ENCODE measurements around the gene NRGN. TPM values are rescaled to one million over a fixed set of nuclear protein-coding genes. Genes with fewer than 3 reads are reported as not detected.
A peak's percentile ranks its signal among the peaks of the same experiment; 100 is the strongest.

The NRGN gene
- total RNA-seq, 1 experiment from 2014 or later, result 15.5 TPM

GRCh38 chr11:124699547-124699946, 40.2 kb upstream of the NRGN start:
- ATAC-seq (no peak), DNase-seq (no peak)
- BruUV-seq (replicated peaks), result no TSS peak
- Histone ChIP-seq H3K4me1 (ENCODE audit: insufficient read depth, low read length) (no peaks in the 10 kb centered on the region), H3F3A (ENCODE audit: low read length, unreplicated experiment) (no peaks in the 10 kb centered on the region), H3K79me2 (ENCODE audit: low read length) (no peaks in the 10 kb centered on the region), H3K36me3 (ENCODE audit: low read depth, low read length) (no peaks in the 10 kb centered on the region), H3K9me3 (ENCODE audit: low read length) (no peaks in the 10 kb centered on the region), H3K27me3 (ENCODE audit: low read length) (peaks cover 9% of the 10 kb centered on the region), H2AFZ (ENCODE audit: low read length) (no peak overlapping the region), H3K27ac (ENCODE audit: low read length) (no peak overlapping the region), H3K9me2 (replicated peaks; ENCODE audit: low read length) (no peaks in the 10 kb centered on the region), H4K20me1 (ENCODE audit: low read length) (no peaks in the 10 kb centered on the region), H3K4me3 (ENCODE audit: low read length) (no peak overlapping the region), H3K9ac (ENCODE audit: low read length) (no peak overlapping the region), H3K4me2 (ENCODE audit: low read length) (no peak overlapping the region)
- intact Hi-C loops (cut with micrococcal nuclease), result no loop called here
- TF ChIP-seq EZH2 (IDR thresholded peaks at IDR 0.05; ENCODE audit: low read length, unreplicated experiment) (no peak), EZH2phosphoT487 (IDR thresholded peaks at IDR 0.05; ENCODE audit: borderline replicate concordance, low read length) (no peak), CTCF (conservative IDR thresholded peaks at IDR 0.05; ENCODE audit: low read depth, low read length) (no peak)
- POLR2A ChIA-PET (ENCODE audit: unreplicated experiment), result no interaction called here
- CTCF ChIA-PET, result no interaction called here

GRCh38 chr11:124700028-124700427, 39.7 kb upstream of the NRGN start:
- CTCF ChIA-PET, result no interaction called here
- DNase-seq (no peak), ATAC-seq (no peak)
- Histone ChIP-seq H4K20me1 (ENCODE audit: low read length) (no peaks in the 10 kb centered on the region), H2AFZ (ENCODE audit: low read length) (no peak overlapping the region), H3F3A (ENCODE audit: low read length, unreplicated experiment) (no peaks in the 10 kb centered on the region), H3K9me2 (replicated peaks; ENCODE audit: low read length) (no peaks in the 10 kb centered on the region), H3K36me3 (ENCODE audit: low read depth, low read length) (no peaks in the 10 kb centered on the region), H3K4me1 (ENCODE audit: insufficient read depth, low read length) (no peaks in the 10 kb centered on the region), H3K4me3 (ENCODE audit: low read length) (no peak overlapping the region), H3K9me3 (ENCODE audit: low read length) (no peaks in the 10 kb centered on the region), H3K27ac (ENCODE audit: low read length) (no peak overlapping the region), H3K4me2 (ENCODE audit: low read length) (no peak overlapping the region), H3K27me3 (ENCODE audit: low read length) (peaks cover 9% of the 10 kb centered on the region), H3K9ac (ENCODE audit: low read length) (no peak overlapping the region), H3K79me2 (ENCODE audit: low read length) (no peaks in the 10 kb centered on the region)
- POLR2A ChIA-PET (ENCODE audit: unreplicated experiment), result interaction anchor here (0.6 kb wide), 1 partner anchor 10 kb away, joined by 13 read pairs; no protein-coding TSS in a partner anchor
- TF ChIP-seq CTCF (conservative IDR thresholded peaks at IDR 0.05; ENCODE audit: low read depth, low read length) (no peak), EZH2phosphoT487 (IDR thresholded peaks at IDR 0.05; ENCODE audit: borderline replicate concordance, low read length) (no peak)
- intact Hi-C loops (cut with micrococcal nuclease), result no loop called here
- no TSS peak for BruUV-seq (replicated peaks)

- DNase-seq (peak; percentile 39), ATAC-seq (no peak)
- Histone ChIP-seq H4K20me1 (ENCODE audit: low read length) (no peaks in the 10 kb centered on the region), H3K4me1 (ENCODE audit: insufficient read depth, low read length) (no peaks in the 10 kb centered on the region), H2AFZ (ENCODE audit: low read length) (peak overlapping the region; percentile 38), H3K4me2 (ENCODE audit: low read length) (peak overlapping the region; percentile 21), H3K4me3 (ENCODE audit: low read length) (no peak overlapping the region), H3F3A (ENCODE audit: low read length, unreplicated experiment) (no peaks in the 10 kb centered on the region), H3K9me3 (ENCODE audit: low read length) (no peaks in the 10 kb centered on the region), H3K27ac (ENCODE audit: low read length) (no peak overlapping the region), H3K27me3 (ENCODE audit: low read length) (0 out of 2 replicates have a peak, but pooled peaks cover 3% of the 10 kb centered on the region), H3K9ac (ENCODE audit: low read length) (no peak overlapping the region), H3K9me2 (replicated peaks; ENCODE audit: low read length) (0 out of 2 replicates have a peak, but pooled peaks cover 4% of the 10 kb centered on the region), H3K36me3 (ENCODE audit: low read depth, low read length) (no peaks in the 10 kb centered on the region), H3K79me2 (ENCODE audit: low read length) (no peaks in the 10 kb centered on the region)
- POLR2A ChIA-PET (ENCODE audit: unreplicated experiment), result no interaction called here
- BruUV-seq (replicated peaks), result no TSS peak
- TF ChIP-seq CTCF (conservative IDR thresholded peaks at IDR 0.05; ENCODE audit: low read depth, low read length), result no peak
- no peak for TF ChIP-seq EZH2 (IDR thresholded peaks at IDR 0.05; ENCODE audit: low read length, unreplicated experiment)
- TF ChIP-seq EZH2phosphoT487 (IDR thresholded peaks at IDR 0.05; ENCODE audit: borderline replicate concordance, low read length), result no peak
- CTCF ChIA-PET, result no interaction called here
- intact Hi-C loops (cut with micrococcal nuclease), result no loop called here
These were observed 31.9 kb upstream of the NRGN start for GRCh38 chr11:124707829-124708228.

Data from PC-3 (cell line).